HG03097 (cell line): ENCODE results near the gene GTF3C5.
"Not testable (repeated sequence)": the region's sequence is repeated elsewhere in the genome, so short reads cannot be mapped to it uniquely, and the experiment has no call there.

Source experiments
- ATAC-seq: cut with Tn5 transposase; IDR thresholded peaks from one replicate; pipeline ENCODE4 v1.9.1; 2021; ENCODE audit not compliant: unreplicated experiment, low FRiP score

Gene GTF3C5

GRCh38 chr9:133030317-133031129 is at the start of gene GTF3C5:
GTF3C5 (plus strand) TSS chr9:133030997; CDS start chr9:133031012, 15 bp downstream.
- ATAC-seq, result peak; percentile 93

GRCh38 chr9:132982458-132982857 is 48.3 kb upstream of the GTF3C5 start:
- ATAC-seq, result no peak

- no peak for ATAC-seq
Measured at GRCh38 chr9:132983491-132984201, 47.2 kb upstream of the GTF3C5 start.

- ATAC-seq, result no peak
Measured at GRCh38 chr9:132984202-132985070, 46.4 kb upstream of the GTF3C5 start.

GRCh38 chr9:132985071-132985350 is 45.8 kb upstream of the GTF3C5 start:
- ATAC-seq, result no peak

GRCh38 chr9:132985489-132985888 is 45.3 kb upstream of the GTF3C5 start:
- no peak for ATAC-seq

GRCh38 chr9:132986114-132986513 is 44.7 kb upstream of the GTF3C5 start:
- ATAC-seq, result no peak

- no peak for ATAC-seq
Measured at GRCh38 chr9:132986640-132987620, 43.9 kb upstream of the GTF3C5 start.

- ATAC-seq, result no peak
Measured at GRCh38 chr9:132988244-132989013, 42.4 kb upstream of the GTF3C5 start.

GRCh38 chr9:132989014-132989310 is 41.8 kb upstream of the GTF3C5 start:
- ATAC-seq, result no peak

- no peak for ATAC-seq
Measured at GRCh38 chr9:132989414-132989996, 41.3 kb upstream of the GTF3C5 start.

- not testable (repeated sequence) for ATAC-seq
Measured at GRCh38 chr9:132989998-132990557, 40.7 kb upstream of the GTF3C5 start.

GRCh38 chr9:132990781-132991180 is 40.0 kb upstream of the GTF3C5 start:
- no peak for ATAC-seq

- ATAC-seq, result no peak
Measured at GRCh38 chr9:132991351-132992300, 39.2 kb upstream of the GTF3C5 start.

GRCh38 chr9:132993511-132993939 is 37.3 kb upstream of the GTF3C5 start:
- no peak for ATAC-seq

GRCh38 chr9:132994410-132995120 is 36.2 kb upstream of the GTF3C5 start:
- ATAC-seq, result no peak

- no peak for ATAC-seq
Measured at GRCh38 chr9:132995121-132995420, 35.7 kb upstream of the GTF3C5 start.
